Measurements from ENCODE around the gene NDUFS5.
"Not testable (repeated sequence)": the region's sequence is repeated elsewhere in the genome, so short reads cannot be mapped to it uniquely, and the experiment has no call there.

The NDUFS5 gene

DNA sequence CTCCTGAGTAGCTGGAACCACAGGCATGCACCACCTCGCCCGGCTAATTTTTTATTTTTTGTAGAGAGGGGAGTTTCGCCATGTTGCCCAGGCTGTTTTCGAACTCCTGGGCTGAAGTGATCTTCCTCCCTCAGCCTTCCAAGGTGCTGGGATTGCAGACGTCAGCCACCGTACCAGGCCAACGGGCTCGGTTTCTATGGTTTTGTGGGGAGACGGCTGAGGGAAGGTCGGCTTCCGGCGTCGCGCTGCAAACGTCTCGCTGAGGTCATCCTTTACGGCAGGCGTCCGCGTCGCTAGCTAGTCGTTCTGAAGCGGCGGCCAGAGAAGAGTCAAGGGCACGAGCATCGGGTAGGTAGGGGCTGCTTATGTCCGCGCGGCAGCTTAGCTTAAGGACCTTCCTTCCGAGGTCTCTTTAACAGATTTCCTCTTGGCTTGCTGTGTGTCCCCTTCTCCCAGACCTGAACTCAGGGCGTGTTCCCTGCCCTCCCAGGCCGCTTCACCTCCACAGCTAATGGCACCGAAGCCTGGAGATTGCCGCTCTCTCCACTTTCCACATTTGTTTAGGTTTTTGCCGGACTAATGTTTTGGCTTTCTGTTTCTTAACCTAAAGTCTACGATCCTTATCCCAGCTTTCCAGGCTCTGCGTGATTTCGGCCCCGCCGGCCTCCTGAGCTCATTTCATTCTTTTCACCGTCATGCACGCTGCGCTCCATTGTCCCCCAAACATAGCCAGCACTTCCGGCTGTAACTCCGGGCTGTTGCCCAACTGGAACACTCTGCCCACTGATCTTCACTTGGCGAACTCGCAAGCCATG lies at the start of gene NDUFS5:
TSS of gene NDUFS5 (plus strand) at position 300 of the 815 bp plus-strand sequence. CDS start 2,375 bp downstream, outside the sequence.
- peak within 1 kb of the TSS; percentile 89 for H3K27ac ChIP-seq (ENCODE audit: low read depth, low read length)
- H3K27me3 ChIP-seq (ENCODE audit: insufficient read depth, low read length), result no peaks in the 10 kb centered on the region
- peaks cover 6% of the 10 kb centered on the region for H3K4me1 ChIP-seq (ENCODE audit: control insufficient read depth, insufficient read depth, low read length, unreplicated experiment)
- H3K36me3 ChIP-seq (ENCODE audit: insufficient read depth, low read length), result peaks cover 8% of the 10 kb centered on the region
- peak within 1 kb of the TSS; percentile 90 for H2AFZ ChIP-seq (ENCODE audit: low read length, unreplicated experiment)
- peak within 1 kb of the TSS; percentile 88 for H3K4me3 ChIP-seq (ENCODE audit: low read depth, low read length)
- peaks cover 29% of the 10 kb centered on the region for H3K79me2 ChIP-seq (ENCODE audit: control insufficient read depth, insufficient read depth, low read length, unreplicated experiment)

GRCh38 chr1:38977399-38978244 lies 48.5 kb upstream of the NDUFS5 start:
- H3K4me3 ChIP-seq (ENCODE audit: low read depth, low read length); H3K27me3 ChIP-seq (ENCODE audit: insufficient read depth, low read length); H3K27ac ChIP-seq (ENCODE audit: low read depth, low read length); H3K36me3 ChIP-seq (ENCODE audit: insufficient read depth, low read length); H3K4me1 ChIP-seq (ENCODE audit: control insufficient read depth, insufficient read depth, low read length, unreplicated experiment); H3K79me2 ChIP-seq (ENCODE audit: control insufficient read depth, insufficient read depth, low read length, unreplicated experiment); H2AFZ ChIP-seq (ENCODE audit: low read length, unreplicated experiment): not testable (repeated sequence)

- not testable (repeated sequence) for H3K36me3 ChIP-seq (ENCODE audit: insufficient read depth, low read length); H2AFZ ChIP-seq (ENCODE audit: low read length, unreplicated experiment); H3K4me3 ChIP-seq (ENCODE audit: low read depth, low read length); H3K27me3 ChIP-seq (ENCODE audit: insufficient read depth, low read length); H3K4me1 ChIP-seq (ENCODE audit: control insufficient read depth, insufficient read depth, low read length, unreplicated experiment); H3K79me2 ChIP-seq (ENCODE audit: control insufficient read depth, insufficient read depth, low read length, unreplicated experiment); H3K27ac ChIP-seq (ENCODE audit: low read depth, low read length)
These were observed 48.0 kb upstream of the NDUFS5 start for GRCh38 chr1:38978245-38978542.

- H2AFZ ChIP-seq (ENCODE audit: low read length, unreplicated experiment); H3K36me3 ChIP-seq (ENCODE audit: insufficient read depth, low read length); H3K27ac ChIP-seq (ENCODE audit: low read depth, low read length); H3K4me1 ChIP-seq (ENCODE audit: control insufficient read depth, insufficient read depth, low read length, unreplicated experiment); H3K27me3 ChIP-seq (ENCODE audit: insufficient read depth, low read length); H3K4me3 ChIP-seq (ENCODE audit: low read depth, low read length); H3K79me2 ChIP-seq (ENCODE audit: control insufficient read depth, insufficient read depth, low read length, unreplicated experiment): not testable (repeated sequence)
These were observed 46.8 kb upstream of the NDUFS5 start for GRCh38 chr1:38979380-38979779.

DNA sequence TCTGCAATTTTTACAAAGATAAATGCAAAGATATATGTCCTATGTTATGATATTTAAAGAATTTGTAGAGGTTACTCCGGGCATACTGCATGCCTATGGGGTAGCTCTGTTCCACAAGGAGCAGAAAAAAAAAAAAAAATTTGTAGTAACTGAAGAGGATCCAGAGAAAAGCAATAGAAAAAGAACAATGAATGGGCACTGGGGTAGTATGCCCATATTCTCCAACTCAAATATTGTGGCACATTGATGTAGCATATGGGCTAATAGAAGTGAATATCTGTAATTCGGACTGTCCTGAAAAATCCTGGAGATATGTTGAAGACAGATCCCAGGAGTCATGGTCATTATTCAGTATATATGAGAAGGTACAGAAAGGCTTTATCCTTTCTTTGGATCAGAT lies 36.2 kb upstream of the NDUFS5 start:
- Histone ChIP-seq H2AFZ (ENCODE audit: low read length, unreplicated experiment) (peak overlapping the region; percentile 97), H3K36me3 (ENCODE audit: insufficient read depth, low read length) (no peaks in the 10 kb centered on the region), H3K27me3 (ENCODE audit: insufficient read depth, low read length) (no peaks in the 10 kb centered on the region), H3K4me3 (ENCODE audit: low read depth, low read length) (peak overlapping the region; percentile 95), H3K4me1 (ENCODE audit: control insufficient read depth, insufficient read depth, low read length, unreplicated experiment) (peaks cover 49% of the 10 kb centered on the region), H3K27ac (ENCODE audit: low read depth, low read length) (peak overlapping the region; percentile 72), H3K79me2 (ENCODE audit: control insufficient read depth, insufficient read depth, low read length, unreplicated experiment) (peaks cover 41% of the 10 kb centered on the region)

GRCh38 chr1:38990386-38990737 lies 35.8 kb upstream of the NDUFS5 start:
- peak overlapping the region; percentile 97 for H2AFZ ChIP-seq (ENCODE audit: low read length, unreplicated experiment)
- H3K4me3 ChIP-seq (ENCODE audit: low read depth, low read length), result peak overlapping the region; percentile 95
- peak overlapping the region; percentile 72 for H3K27ac ChIP-seq (ENCODE audit: low read depth, low read length)
- peaks cover 50% of the 10 kb centered on the region for H3K4me1 ChIP-seq (ENCODE audit: control insufficient read depth, insufficient read depth, low read length, unreplicated experiment)
- peaks cover 45% of the 10 kb centered on the region for H3K79me2 ChIP-seq (ENCODE audit: control insufficient read depth, insufficient read depth, low read length, unreplicated experiment)
- peaks cover 1% of the 10 kb centered on the region; the same call in 1 of the 2 replicates for H3K36me3 ChIP-seq (ENCODE audit: insufficient read depth, low read length)
- H3K27me3 ChIP-seq (ENCODE audit: insufficient read depth, low read length), result no peaks in the 10 kb centered on the region

- peaks cover 44% of the 10 kb centered on the region for H3K4me1 ChIP-seq (ENCODE audit: control insufficient read depth, insufficient read depth, low read length, unreplicated experiment)
- no peaks in the 10 kb centered on the region for H3K27me3 ChIP-seq (ENCODE audit: insufficient read depth, low read length)
- peak within 1 kb of the TSS; percentile 95 for H3K4me3 ChIP-seq (ENCODE audit: low read depth, low read length)
- H2AFZ ChIP-seq (ENCODE audit: low read length, unreplicated experiment), result peak within 1 kb of the TSS; percentile 97
- peak within 1 kb of the TSS; percentile 79 for H3K27ac ChIP-seq (ENCODE audit: low read depth, low read length)
- peaks cover 7% of the 10 kb centered on the region; the same call in 1 of the 2 replicates for H3K36me3 ChIP-seq (ENCODE audit: insufficient read depth, low read length)
- peaks cover 51% of the 10 kb centered on the region for H3K79me2 ChIP-seq (ENCODE audit: control insufficient read depth, insufficient read depth, low read length, unreplicated experiment)
These were observed 35.2 kb upstream of the NDUFS5 start, which contains the start of gene AKIRIN1 for GRCh38 chr1:38990738-38991637. AKIRIN1 (plus strand) TSS chr1:38991276; CDS start chr1:38991381, 105 bp downstream.

GRCh38 chr1:38991638-38992411 lies 34.3 kb upstream of the NDUFS5 start:
- Histone ChIP-seq H3K4me1 (ENCODE audit: control insufficient read depth, insufficient read depth, low read length, unreplicated experiment) (peaks cover 42% of the 10 kb centered on the region), H3K4me3 (ENCODE audit: low read depth, low read length) (peak overlapping the region; percentile 95), H3K27me3 (ENCODE audit: insufficient read depth, low read length) (no peaks in the 10 kb centered on the region), H2AFZ (ENCODE audit: low read length, unreplicated experiment) (no peak overlapping the region), H3K79me2 (ENCODE audit: control insufficient read depth, insufficient read depth, low read length, unreplicated experiment) (peaks cover 59% of the 10 kb centered on the region), H3K27ac (ENCODE audit: low read depth, low read length) (peak overlapping the region; percentile 79), H3K36me3 (ENCODE audit: insufficient read depth, low read length) (peaks cover 11% of the 10 kb centered on the region; the same call in 1 of the 2 replicates)

GRCh38 chr1:38992412-38993111 lies 33.6 kb upstream of the NDUFS5 start:
- no peak overlapping the region for H2AFZ ChIP-seq (ENCODE audit: low read length, unreplicated experiment)
- no peaks in the 10 kb centered on the region for H3K27me3 ChIP-seq (ENCODE audit: insufficient read depth, low read length)
- H3K36me3 ChIP-seq (ENCODE audit: insufficient read depth, low read length), result peaks cover 13% of the 10 kb centered on the region; the same call in 1 of the 2 replicates
- peaks cover 50% of the 10 kb centered on the region for H3K4me1 ChIP-seq (ENCODE audit: control insufficient read depth, insufficient read depth, low read length, unreplicated experiment)
- peaks cover 66% of the 10 kb centered on the region for H3K79me2 ChIP-seq (ENCODE audit: control insufficient read depth, insufficient read depth, low read length, unreplicated experiment)
- H3K4me3 ChIP-seq (ENCODE audit: low read depth, low read length), result peak overlapping the region; percentile 95
- no peak overlapping the region; the same call in 1 of the 2 replicates for H3K27ac ChIP-seq (ENCODE audit: low read depth, low read length)

Data from ACC112 (cell line).